Astrocyte (in vitro differentiated cells and primary cell): ENCODE data around the gene FUOM.

ENCODE experiments used
- EZH2 ChIP-seq: IDR thresholded peaks from 2 replicates; pipeline ENCODE4 v1.6.1; 2012; ENCODE audit warnings: mild to moderate bottlenecking, low read length, inconsistent platforms; ENCODE audit not compliant: insufficient read depth
- TF ChIP-seq, protein P1 (sequence below): IDR thresholded peaks from 2 replicates; pipeline ENCODE4 v1.5.1; 2011; ENCODE audit warnings: low read depth, mild to moderate bottlenecking, inconsistent platforms, low read length, moderate library complexity; ENCODE audit not compliant: insufficient read depth

GRCh38 chr10:133355266-133355665 is 2.6 kb downstream of the FUOM start:
- TF ChIP-seq, protein P1, sequence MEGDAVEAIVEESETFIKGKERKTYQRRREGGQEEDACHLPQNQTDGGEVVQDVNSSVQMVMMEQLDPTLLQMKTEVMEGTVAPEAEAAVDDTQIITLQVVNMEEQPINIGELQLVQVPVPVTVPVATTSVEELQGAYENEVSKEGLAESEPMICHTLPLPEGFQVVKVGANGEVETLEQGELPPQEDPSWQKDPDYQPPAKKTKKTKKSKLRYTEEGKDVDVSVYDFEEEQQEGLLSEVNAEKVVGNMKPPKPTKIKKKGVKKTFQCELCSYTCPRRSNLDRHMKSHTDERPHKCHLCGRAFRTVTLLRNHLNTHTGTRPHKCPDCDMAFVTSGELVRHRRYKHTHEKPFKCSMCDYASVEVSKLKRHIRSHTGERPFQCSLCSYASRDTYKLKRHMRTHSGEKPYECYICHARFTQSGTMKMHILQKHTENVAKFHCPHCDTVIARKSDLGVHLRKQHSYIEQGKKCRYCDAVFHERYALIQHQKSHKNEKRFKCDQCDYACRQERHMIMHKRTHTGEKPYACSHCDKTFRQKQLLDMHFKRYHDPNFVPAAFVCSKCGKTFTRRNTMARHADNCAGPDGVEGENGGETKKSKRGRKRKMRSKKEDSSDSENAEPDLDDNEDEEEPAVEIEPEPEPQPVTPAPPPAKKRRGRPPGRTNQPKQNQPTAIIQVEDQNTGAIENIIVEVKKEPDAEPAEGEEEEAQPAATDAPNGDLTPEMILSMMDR = no peak
- TF ChIP-seq EZH2 = no peak
